WERI-Rb-1 (cell line): Measurements from ENCODE around the gene DHX36.

ENCODE experiments used
- DNase-seq: peaks from one replicate; pipeline ENCODE4 v3.0.0-alpha.2; 2020
- H3K27ac ChIP-seq: fragments of 250-450 bp; sonication (Bioruptor Pico); 2 replicates; pipeline ENCODE4 v1.5.1; 2020; ENCODE audit warnings: mild to moderate bottlenecking, moderate library complexity
- H3K27me3 ChIP-seq: fragments of 250-450 bp; sonication (Bioruptor Pico); 2 replicates; pipeline ENCODE4 v1.5.1; 2021; ENCODE audit warnings: mild to moderate bottlenecking, low read depth, moderate library complexity; ENCODE audit not compliant: insufficient read depth, severe bottlenecking
- H3K36me3 ChIP-seq: fragments of 250-450 bp; sonication (Bioruptor Pico); 2 replicates; pipeline ENCODE4 v1.5.1; 2020; ENCODE audit warnings: mild to moderate bottlenecking, moderate library complexity
- H3K4me3 ChIP-seq: 2 replicates; pipeline ENCODE4 v1.5.1; 2011; ENCODE audit warnings: low read depth, mild to moderate bottlenecking, control low read depth, low read length
- H3K9me3 ChIP-seq: fragments of 250-450 bp; sonication (Bioruptor Pico); 2 replicates; pipeline ENCODE4 v1.5.1; 2021; ENCODE audit warnings: mild to moderate bottlenecking, moderate library complexity; ENCODE audit not compliant: severe bottlenecking
- CTCF ChIP-seq: IDR thresholded peaks from 2 replicates; pipeline ENCODE4 v1.5.1; 2011; ENCODE audit warnings: low read depth, mild to moderate bottlenecking, control low read depth, inconsistent platforms, low read length

The DHX36 gene

GRCh38 chr3:154243353-154243752 is 80.9 kb downstream of the DHX36 start:
- H3K4me3 ChIP-seq: no peak overlapping the region
- H3K9me3 ChIP-seq: no peaks in the 10 kb centered on the region
- no peak for DNase-seq
- H3K27me3 ChIP-seq: no peaks in the 10 kb centered on the region
- H3K27ac ChIP-seq: no peak overlapping the region
- TF ChIP-seq CTCF: no peak
- H3K36me3 ChIP-seq: peaks cover 5% of the 10 kb centered on the region; the same call in 1 of the 2 replicates

GRCh38 chr3:154242766-154243165 is 81.5 kb downstream of the DHX36 start:
- Histone ChIP-seq H3K9me3 (no peaks in the 10 kb centered on the region), H3K27ac (no peak overlapping the region), H3K27me3 (no peaks in the 10 kb centered on the region), H3K36me3 (peaks cover 5% of the 10 kb centered on the region; the same call in 1 of the 2 replicates), H3K4me3 (no peak overlapping the region)
- DNase-seq: no peak
- TF ChIP-seq CTCF: no peak

- Histone ChIP-seq H3K27me3 (no peaks in the 10 kb centered on the region), H3K36me3 (peaks cover 5% of the 10 kb centered on the region; the same call in 1 of the 2 replicates), H3K4me3 (no peak overlapping the region), H3K27ac (no peak overlapping the region), H3K9me3 (no peaks in the 10 kb centered on the region)
- no peak for TF ChIP-seq CTCF
- DNase-seq: no peak
Measured at GRCh38 chr3:154241496-154241895, 82.8 kb downstream of the DHX36 start.

- H3K9me3 ChIP-seq: no peaks in the 10 kb centered on the region
- no peak for DNase-seq
- H3K27ac ChIP-seq: no peak overlapping the region
- H3K4me3 ChIP-seq: no peak overlapping the region
- TF ChIP-seq CTCF: no peak
- H3K36me3 ChIP-seq: peaks cover 5% of the 10 kb centered on the region; the same call in 1 of the 2 replicates
- H3K27me3 ChIP-seq: no peaks in the 10 kb centered on the region
Measured at GRCh38 chr3:154240235-154240634, 84.1 kb downstream of the DHX36 start.

- Histone ChIP-seq H3K4me3 (no peak overlapping the region), H3K27ac (no peak overlapping the region), H3K36me3 (peaks cover 1% of the 10 kb centered on the region; the same call in 1 of the 2 replicates), H3K9me3 (no peaks in the 10 kb centered on the region), H3K27me3 (no peaks in the 10 kb centered on the region)
- TF ChIP-seq CTCF: no peak
- DNase-seq: no peak
Measured at GRCh38 chr3:154236331-154236730, 88.0 kb downstream of the DHX36 start.

- DNase-seq: no peak
- Histone ChIP-seq H3K9me3 (no peaks in the 10 kb centered on the region), H3K27me3 (no peaks in the 10 kb centered on the region), H3K27ac (no peak overlapping the region), H3K4me3 (no peak overlapping the region), H3K36me3 (no peaks in the 10 kb centered on the region)
- TF ChIP-seq CTCF: no peak
Measured at GRCh38 chr3:154235330-154235729, 89.0 kb downstream of the DHX36 start.
